GM18951 (cell line): ENCODE data around the gene SDC3.

Experiments
- POLR2A ChIP-seq: IDR thresholded peaks from 4 replicates; pipeline ENCODE4 v1.6.1; 2011; ENCODE audit warnings: mild to moderate bottlenecking; ENCODE audit not compliant: insufficient read length, insufficient read depth; ENCODE audit errors: extremely low read depth
- in situ Hi-C: fragments of 300-500 bp; cut with MboI; formaldehyde crosslinking; loops from one replicate; pipeline ENCODE4 v1.12.0; 2022; ENCODE audit warnings: low sequenced_read_pairs, mixed read lengths, inconsistent platforms; ENCODE audit not compliant: unreplicated experiment

The SDC3 gene

DNA sequence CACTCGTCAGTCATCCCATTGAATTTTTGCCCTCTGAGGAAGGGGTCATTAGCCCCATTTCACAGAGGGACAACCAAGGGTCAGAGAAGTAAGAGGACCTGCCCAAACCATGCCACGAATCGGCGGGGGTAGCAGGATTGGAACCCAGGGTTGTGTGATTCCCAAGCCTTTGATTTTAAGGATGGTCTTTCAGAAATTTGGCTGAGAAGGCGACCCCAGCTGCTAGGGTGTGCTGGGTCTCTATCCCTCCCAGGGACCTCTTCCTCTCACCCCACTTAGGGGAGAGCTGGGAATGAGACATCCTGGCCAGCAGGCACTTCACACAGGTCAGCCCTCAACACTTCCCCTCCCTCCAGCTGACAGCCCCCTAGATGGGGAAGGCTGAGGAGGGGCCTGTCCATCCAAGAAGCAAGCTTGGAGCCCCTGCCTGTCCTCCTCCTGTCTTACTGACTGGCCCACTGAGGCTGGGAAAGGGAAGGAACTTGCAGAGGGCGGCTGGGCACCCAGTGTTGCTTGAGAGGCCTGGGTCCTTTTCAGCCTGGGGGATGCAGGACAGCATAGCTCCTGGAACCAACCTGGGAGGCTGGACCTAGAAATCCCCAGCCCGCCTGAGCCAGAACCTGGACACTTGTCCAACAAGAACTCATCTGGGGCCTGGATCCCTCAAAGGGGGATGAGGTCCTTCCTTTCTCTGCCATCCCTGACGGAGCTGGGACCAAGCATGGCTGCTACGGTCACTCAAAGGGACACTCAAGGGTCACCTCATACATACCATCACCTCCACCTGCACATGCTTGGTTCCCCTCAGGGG, 1.7 kb downstream of the SDC3 start:
- no peak for TF ChIP-seq POLR2A
- in situ Hi-C loops, result no loop called here

DNA sequence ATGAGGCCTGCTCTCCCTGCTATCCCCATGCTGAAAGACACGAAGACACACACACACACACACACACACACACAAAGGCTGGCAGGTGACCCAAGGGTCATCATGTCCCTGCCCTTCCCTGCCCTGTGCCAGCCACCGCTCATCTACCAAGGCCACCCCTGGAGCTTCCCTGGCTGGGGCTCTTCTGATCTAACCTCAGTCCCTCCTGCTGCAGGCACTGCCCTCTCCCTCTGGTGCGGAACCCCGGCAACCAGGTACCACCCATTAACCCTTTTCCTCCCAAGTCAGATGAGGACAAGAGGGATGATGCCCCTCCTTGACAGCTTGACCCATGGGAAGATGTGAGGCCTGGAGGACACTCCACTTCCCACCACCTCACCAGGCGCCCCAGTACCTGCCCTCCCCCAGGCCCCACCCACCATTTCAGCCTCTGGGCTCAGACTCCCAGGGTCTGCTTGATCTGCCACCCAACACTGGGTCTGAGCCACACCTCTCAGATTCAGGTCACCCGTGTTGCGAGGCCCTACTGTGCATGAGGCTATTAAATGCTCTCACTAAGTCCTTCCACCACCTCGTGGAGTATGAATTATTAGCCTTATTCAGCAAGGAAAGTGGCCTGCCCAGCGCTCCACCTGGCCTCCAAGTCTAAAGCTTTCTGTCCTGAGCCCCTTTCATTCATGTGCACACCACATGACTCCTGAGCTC, 2.5 kb downstream of the SDC3 start:
- TF ChIP-seq POLR2A, result no peak
- in situ Hi-C loops, result no loop called here

- in situ Hi-C loops, result no loop called here
- no peak for TF ChIP-seq POLR2A
These were observed 3.2 kb downstream of the SDC3 start for GRCh38 chr1:30905403-30905802.

DNA sequence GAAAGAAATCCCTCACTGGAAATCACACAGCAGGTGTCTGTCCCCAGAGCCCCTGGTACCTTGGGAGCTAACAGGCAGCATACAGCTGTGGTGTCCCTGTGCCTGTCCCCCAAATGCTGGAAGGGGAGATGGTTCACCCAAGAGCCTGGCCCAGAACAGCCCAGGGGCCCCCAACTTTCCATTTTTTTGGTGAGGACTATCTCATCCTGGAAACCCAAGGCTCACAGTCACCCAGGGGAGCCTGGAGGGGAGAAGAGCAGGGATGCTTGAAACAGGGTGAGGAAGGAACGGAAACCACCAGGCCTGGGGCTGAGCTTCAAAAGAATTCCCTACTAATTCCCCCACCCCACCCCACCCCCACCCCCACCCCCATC, 3.6 kb downstream of the SDC3 start:
- no peak for TF ChIP-seq POLR2A
- in situ Hi-C loops, result no loop called here

DNA sequence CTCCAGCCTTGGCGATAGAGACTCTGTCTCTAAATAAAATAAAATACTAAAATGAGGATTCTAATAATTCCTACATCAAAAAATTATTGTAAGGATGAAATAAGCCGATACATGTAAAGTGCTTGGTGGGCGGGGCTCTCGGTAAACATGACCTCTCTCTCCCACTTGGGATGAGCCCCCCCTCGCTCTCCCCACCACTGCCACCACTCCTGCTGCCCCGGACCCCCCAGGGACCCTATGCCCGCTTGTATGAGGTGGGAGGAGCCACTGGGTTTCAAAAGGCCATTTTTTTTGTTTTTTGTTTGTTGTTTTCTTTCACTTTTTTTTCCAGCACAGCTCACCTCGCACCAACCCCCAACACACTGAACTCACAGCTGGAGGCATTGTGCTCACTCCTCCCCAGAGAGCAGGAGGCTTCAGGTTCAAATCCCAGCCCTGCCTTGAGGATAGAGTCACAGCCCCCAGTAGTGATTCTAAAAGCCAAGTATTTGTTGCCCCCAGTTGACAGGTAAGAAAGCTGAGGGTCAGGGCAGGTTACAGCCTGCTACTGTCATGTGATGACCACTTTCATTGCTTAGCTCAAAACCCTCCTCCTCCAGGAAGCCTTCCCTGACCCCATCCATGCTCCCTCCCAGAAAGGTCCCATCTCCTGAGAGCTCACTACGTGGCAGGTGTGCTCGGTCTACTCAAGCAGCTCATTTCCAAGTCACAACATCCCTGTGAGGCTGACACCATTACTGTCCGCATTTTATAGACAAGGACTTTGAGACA, 4.2 kb downstream of the SDC3 start:
- in situ Hi-C loops, result no loop called here
- TF ChIP-seq POLR2A, result no peak

DNA sequence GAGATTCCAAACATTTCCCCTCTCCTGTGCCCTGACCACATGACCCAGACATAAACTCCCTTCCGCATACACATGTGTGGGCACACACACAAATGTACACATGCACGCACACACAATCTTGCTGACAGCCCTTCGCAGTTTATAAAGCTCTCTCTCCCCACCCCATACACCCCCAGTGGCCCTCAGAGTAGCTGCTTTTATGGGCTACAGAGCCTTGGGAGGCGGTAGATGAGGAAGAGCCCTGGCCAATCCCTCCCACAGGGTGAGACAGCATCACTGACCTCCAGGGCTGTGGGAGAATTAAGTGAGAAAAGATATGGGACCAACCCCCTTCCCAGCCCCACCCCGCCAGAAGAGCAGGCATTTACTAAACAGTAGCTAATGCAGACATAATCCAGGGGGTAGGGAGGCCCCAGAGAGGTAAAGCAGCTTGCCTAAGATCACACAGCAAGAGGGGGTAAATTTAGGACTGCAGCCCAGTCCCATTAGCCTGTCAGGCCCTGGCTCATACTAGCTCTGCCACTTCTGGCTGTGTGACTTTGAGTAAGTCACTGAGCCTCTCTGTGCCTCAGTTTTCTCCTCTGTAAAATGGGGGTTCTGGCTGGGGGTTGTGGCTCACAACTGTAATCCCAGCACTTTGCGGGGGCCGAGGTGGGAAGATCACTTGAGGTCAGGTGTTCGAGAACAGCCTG, 5.1 kb downstream of the SDC3 start:
- TF ChIP-seq POLR2A, result no peak
- in situ Hi-C loops, result no loop called here

GRCh38 chr1:30902593-30903290, 5.8 kb downstream of the SDC3 start:
- in situ Hi-C loops, result no loop called here
- TF ChIP-seq POLR2A, result no peak

DNA sequence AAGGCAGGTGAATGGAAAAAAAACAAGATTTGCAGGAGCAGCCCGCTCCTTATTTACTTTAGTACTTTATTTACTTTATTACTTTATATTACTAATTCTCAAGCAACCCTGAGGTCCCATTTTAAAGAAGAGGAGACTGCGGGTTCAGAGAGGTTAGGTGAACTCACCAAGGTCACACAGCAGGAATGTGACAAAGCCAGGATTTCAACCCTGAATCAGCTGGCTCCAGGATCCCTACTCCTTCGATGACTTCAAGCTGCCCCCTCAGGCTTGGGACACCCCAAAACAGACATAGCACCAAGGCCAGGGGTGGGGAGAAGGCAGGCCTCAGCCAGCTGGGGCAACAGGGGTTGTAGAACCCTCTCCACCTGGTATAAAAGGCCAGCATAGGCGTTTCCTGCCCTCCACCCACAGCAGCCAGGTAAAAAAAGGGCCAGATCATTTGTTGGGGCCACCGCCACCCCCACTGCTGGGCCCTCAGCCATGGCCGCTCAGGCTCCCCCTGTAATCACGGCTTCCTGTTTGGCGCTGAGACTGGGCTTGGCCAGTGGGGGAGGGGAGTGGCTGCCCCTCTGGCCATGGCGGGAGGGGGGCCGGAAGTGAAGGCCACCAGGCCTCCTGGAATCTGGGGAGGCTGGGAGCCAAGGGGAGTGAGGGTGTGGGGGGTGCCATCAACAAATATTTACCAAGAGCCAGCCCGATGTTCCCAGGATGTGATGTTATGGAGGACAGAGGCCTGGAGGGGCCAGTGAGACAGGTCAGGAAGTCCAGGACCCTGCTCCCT, 6.6 kb downstream of the SDC3 start:
- in situ Hi-C loops, result no loop called here
- no peak for TF ChIP-seq POLR2A

GRCh38 chr1:30900931-30901560, 7.5 kb downstream of the SDC3 start:
- TF ChIP-seq POLR2A, result no peak
- in situ Hi-C loops, result no loop called here

DNA sequence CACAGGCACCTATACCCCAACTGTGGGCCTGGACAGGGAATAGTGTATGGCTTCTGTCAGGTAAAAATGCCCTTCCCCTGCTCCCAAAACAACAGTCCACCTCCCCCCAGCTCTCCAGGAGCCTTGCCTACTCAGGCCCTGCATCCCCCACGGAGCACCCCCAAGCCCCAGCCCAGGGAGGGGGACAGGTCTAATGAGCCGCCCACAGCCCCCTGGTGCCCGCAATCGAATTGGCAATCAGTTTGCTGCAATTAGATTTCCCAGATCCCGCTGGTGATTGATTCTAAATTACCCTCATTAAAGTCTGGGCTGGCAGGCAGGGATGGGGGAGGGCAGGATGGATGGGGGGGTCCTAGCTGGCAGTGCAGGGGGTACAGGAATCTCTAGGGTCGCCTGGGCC, 8.1 kb downstream of the SDC3 start:
- in situ Hi-C loops, result no loop called here

GRCh38 chr1:30899577-30900389, 8.8 kb downstream of the SDC3 start:
- no peak for TF ChIP-seq POLR2A
- in situ Hi-C loops, result no loop called here

More for the DNA sequence above, 8.1 kb downstream of the SDC3 start:
- TF ChIP-seq POLR2A, result no peak
